C4-2B (cell line): ENCODE data around the gene SLC3A2.

ENCODE experiments used
- CTCF ChIP-seq: fragments of 450-650 bp; conservative IDR thresholded peaks from 2 replicates; pipeline ENCODE4 v1.5.1; 2017; ENCODE audit warnings: mild to moderate bottlenecking
- ZFX ChIP-seq: fragments of 450-650 bp; IDR thresholded peaks from 2 replicates; pipeline ENCODE4 v1.6.1; 2017

GRCh38 chr11:62850911-62851806 lies 29.5 kb upstream of the SLC3A2 start:
- TF ChIP-seq CTCF (no peak), ZFX (no peak)
